KOPT-K1 (cell line): ENCODE measurements around the gene SFMBT1.
A peak's percentile ranks its signal among the peaks of the same experiment; 100 is the strongest.

Source experiments
- H3K27ac ChIP-seq: fragments of 200-600 bp; sonication (generic); 2 replicates; pipeline ENCODE4 v1.5.1; 2016; ENCODE audit warnings: antibody characterized with exemption, mild to moderate bottlenecking, low read depth, low read length; ENCODE audit not compliant: poor library complexity, severe bottlenecking
- H3K36me3 ChIP-seq: fragments of 200-600 bp; sonication (generic); 2 replicates; pipeline ENCODE4 v1.5.1; 2017; ENCODE audit warnings: antibody characterized with exemption, mild to moderate bottlenecking, low read length, moderate library complexity; ENCODE audit not compliant: insufficient read depth
- H3K9me3 ChIP-seq: fragments of 200-600 bp; sonication (generic); 2 replicates; pipeline ENCODE4 v1.5.1; 2017; ENCODE audit warnings: antibody characterized with exemption, low read length, mild to moderate bottlenecking; ENCODE audit not compliant: insufficient read depth, poor library complexity, severe bottlenecking

The SFMBT1 gene

DNA sequence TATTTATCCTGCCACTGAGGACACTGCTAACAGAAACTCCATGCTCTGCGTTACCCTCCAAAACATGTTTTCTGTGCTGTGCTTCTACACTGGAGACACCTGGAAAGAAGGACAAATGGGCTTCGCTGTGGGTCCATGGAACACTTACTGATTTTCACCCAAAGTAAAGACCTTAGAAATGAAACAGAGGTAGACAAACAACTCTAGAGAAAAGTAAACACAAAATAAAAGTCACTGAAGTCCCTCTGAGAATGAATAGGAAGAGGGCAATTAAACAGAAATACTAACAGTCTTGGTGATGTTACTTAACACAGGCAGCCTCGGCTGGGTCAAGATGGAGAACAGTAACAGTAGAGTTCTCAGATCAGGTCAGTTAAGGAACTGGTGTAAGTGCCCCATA lies 141.9 kb downstream of the SFMBT1 start:
- H3K27ac ChIP-seq: no peak overlapping the region
- H3K9me3 ChIP-seq: no peaks in the 10 kb centered on the region
- peaks cover 79% of the 10 kb centered on the region for H3K36me3 ChIP-seq

DNA sequence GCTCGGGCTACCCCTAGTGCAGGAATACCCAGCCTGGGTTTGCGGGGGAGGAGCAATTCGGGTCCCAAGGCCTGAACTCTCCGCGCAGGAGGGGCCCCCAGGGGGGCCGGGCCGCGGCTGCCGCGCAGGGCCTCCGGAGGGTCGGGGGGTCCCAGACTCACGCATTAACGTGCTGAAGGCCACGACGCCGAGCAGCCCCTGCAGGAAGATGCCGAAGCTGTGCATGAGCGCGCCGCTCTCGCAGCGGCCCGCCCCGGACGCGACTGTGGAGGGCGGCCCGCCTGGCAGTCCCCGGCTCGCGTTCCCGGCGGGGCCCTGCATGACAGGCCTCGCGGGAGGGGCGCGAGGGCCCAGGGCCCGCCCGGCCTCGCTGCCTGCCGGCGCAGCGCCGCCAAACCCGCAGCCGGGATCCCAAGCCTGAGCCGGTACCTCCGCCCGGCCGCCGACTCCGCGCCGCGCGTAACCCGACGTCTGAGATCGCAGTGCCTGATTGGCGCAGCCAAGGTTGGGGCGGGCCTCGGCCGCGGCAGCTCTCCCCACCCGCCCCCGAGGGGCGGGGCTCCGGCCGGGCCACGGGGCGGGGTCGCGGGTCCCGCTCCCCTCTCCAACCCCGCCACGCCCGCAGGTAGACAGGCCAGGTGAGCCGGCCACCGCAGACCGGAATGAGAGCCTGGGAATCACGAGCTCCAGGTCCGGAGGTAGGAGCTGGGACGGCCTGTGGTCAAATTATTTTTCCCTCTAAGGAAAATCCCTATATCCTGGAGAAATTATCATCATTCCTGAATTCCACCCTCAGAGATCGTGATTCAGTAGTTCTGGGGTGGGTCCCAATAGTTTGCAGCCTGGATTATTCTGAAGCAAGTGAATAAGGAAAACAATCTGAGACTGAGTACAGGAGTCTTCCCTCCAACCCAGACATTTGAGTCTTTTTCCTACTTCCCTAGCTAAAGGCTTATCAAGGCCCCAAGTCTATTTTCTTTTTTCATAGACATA lies 148.4 kb downstream of the SFMBT1 start, which contains the start of gene STIMATE:
TSS of gene STIMATE (minus strand) at position 419 of the 993 bp plus-strand sequence. CDS start at position 321, 98 bp downstream.
- Histone ChIP-seq H3K27ac (peak within 1 kb of the TSS; percentile 64), H3K36me3 (peaks cover 15% of the 10 kb centered on the region), H3K9me3 (no peaks in the 10 kb centered on the region)

DNA sequence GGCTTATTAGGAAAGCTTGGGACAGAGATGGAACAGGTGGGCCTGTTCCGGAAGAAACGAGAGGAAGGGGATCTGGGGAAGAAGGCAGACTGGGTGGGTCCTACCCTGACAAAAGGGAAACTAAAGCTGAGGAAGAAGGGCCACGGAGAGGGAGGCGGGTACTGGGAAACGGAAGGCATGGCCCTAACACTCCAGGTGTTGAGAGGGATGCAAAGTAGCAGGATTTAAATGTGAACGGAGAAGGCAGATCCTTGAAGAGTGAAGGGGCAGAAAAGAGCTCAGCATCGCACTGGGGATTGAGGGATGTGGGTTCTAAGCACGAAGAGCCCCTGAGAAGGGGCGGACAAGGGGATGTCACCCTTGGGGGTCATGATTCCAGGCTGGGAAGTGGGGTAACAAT lies 149.3 kb downstream of the SFMBT1 start:
- no peaks in the 10 kb centered on the region for H3K9me3 ChIP-seq
- H3K27ac ChIP-seq: peak overlapping the region; percentile 64
- peaks cover 7% of the 10 kb centered on the region; the same call in 1 of the 2 replicates for H3K36me3 ChIP-seq

DNA sequence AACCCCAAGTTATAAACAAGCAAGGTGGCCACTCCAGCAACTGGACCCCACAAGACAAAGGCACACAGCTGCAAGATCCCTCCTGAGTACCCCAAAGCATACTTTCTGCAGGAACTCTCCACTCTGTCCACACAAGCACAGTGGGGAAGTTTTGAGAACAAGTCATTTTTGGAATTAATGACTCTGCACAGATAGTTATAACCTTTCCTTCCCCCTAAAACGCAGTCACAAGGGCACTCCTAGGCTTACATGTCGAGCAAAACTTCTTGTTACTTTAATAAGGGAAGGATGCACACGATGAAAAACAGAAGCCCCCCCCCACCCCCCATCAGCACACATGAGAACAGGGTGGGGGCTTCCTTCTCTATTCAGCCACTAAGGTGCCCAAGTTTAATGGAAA lies 149.7 kb downstream of the SFMBT1 start:
- no peak overlapping the region for H3K27ac ChIP-seq

DNA sequence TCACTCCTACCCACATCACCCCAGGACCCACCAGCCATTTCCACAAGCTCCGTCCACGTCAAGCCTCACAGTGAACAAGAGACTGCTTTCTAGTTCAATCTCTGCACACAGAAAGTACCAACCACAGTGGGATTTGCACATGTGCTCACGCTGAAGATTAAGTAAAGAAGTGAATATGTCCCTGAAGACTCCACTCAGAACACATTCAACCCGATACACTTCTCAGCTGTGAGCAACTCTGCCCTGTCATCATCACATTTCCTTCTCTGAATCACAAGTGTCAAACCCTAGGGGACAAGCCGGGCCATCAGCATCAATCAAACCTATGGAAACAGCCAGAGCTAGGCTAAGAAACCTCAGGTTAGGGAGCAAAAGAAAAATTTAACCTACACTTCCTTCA lies 150.5 kb downstream of the SFMBT1 start:
- H3K9me3 ChIP-seq: no peaks in the 10 kb centered on the region
- no peak overlapping the region for H3K27ac ChIP-seq
- no peaks in the 10 kb centered on the region for H3K36me3 ChIP-seq

More for the DNA sequence above, 149.7 kb downstream of the SFMBT1 start:
- H3K9me3 ChIP-seq: no peaks in the 10 kb centered on the region
- H3K36me3 ChIP-seq: 0 out of 2 replicates have a peak, but pooled peaks cover 2% of the 10 kb centered on the region

DNA sequence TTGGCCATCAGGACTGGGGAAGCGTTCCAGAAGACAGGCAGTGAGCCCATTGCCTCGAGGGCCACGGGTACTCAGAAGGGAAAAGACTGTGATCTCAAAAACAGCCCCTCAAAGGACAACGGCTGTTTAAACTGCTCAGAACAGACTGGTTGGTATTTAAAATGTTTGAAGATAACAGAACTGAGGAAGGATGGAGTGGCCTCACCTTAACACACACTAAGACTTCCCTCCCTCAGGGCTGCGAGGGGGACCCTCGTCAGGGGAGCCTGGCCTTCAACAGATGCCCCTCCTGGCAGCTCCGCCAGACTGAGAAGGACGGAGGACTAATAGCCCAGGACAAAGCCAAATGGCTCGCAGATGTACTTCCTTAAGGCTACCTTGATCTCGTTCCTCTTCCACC lies 151.1 kb downstream of the SFMBT1 start:
- Histone ChIP-seq H3K36me3 (no peaks in the 10 kb centered on the region), H3K9me3 (no peaks in the 10 kb centered on the region), H3K27ac (no peak overlapping the region)

DNA sequence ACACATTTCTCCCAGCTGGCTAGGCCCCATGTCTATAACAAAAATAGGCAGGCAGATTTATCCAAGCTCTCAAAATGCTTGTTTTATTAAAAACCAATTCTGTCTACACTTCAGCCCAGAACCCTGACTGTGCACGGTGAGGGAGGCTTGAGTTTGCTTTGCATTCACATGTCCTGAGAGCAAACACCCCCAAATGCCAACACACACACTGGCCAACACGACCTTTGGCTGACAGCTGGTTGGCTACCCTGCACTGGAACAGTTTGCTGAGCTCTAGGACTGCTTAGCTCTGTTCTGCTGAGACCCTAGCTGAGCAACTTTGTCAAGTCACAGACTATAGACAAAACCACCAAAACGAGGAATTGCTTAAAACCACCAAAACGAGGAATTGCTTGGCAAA lies 152.2 kb downstream of the SFMBT1 start:
- H3K9me3 ChIP-seq: no peaks in the 10 kb centered on the region
- peak overlapping the region; percentile 27 for H3K27ac ChIP-seq
- no peaks in the 10 kb centered on the region for H3K36me3 ChIP-seq

DNA sequence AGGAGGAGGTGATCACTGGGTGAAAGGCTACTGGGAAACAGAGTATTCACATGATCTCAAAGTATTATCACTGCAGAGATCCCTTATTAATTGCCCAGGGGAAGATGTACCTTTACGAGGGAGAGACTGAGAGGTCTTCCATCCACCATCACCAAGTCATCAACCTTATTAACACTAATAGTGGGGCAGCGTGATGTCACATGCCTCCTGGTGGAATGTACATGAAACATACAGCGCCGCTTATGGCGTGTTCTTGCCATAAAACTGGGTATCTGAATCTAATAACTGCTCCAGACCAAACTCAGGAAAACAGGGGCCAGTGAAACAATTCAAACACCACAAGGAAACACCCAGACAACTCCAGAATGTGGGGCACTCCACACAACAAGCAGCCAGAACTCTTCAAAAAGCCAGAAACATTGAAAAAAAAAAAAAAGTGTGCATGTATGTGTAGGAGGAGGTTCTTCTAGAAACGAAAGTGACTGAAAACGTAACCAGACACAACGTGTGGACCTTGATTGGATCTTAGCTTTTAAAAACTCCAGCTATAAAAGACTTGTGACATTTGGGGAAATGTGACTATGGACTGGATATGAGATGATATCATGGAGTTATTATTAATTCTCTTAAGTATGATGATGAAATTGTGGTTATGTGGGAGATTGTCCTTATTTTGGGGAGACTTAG lies 153.1 kb downstream of the SFMBT1 start:
- Histone ChIP-seq H3K9me3 (no peaks in the 10 kb centered on the region), H3K36me3 (no peaks in the 10 kb centered on the region), H3K27ac (peak overlapping the region; percentile 27)

DNA sequence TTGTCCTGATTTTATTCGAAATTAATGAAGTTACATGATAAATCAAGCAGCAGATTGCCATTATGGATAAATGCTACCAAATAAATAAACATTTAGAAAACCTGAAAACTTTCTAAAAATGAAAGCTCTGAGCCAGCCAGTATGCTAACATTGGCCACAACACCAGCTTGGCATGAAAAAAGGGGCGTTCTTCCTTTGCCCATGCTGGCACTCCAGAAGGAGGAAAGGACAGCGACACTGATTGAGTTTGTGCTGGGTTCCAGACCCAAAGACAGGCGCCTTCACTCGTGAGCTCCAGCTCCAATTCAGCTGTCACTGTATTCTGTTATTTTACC lies 153.6 kb downstream of the SFMBT1 start:
- Histone ChIP-seq H3K9me3 (no peaks in the 10 kb centered on the region), H3K36me3 (no peaks in the 10 kb centered on the region), H3K27ac (peak overlapping the region; percentile 27)

DNA sequence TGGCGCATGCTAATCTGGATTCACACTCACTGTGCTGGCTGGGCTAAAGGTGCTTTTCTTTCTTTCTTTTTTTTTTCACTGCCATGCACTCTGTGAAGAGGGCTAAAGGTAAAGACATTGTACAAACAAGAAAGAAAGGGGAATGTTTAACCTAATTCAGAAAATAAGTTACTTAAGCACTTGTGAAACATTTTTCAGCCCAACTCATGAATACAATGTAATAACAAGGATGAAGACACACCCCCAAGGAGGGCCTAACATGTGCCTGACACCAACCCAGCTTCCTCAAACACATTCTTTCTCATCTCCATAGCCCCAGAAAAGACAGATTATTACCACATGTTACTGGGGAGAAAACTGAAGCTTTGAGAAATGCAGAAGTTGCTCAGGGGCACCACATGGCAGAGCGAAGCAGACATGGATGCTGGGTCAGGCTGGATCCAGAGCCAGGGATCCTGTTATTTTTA lies 154.2 kb downstream of the SFMBT1 start:
- Histone ChIP-seq H3K9me3 (no peaks in the 10 kb centered on the region), H3K36me3 (0 out of 2 replicates have a peak, but pooled peaks cover 1% of the 10 kb centered on the region), H3K27ac (no peak overlapping the region)

DNA sequence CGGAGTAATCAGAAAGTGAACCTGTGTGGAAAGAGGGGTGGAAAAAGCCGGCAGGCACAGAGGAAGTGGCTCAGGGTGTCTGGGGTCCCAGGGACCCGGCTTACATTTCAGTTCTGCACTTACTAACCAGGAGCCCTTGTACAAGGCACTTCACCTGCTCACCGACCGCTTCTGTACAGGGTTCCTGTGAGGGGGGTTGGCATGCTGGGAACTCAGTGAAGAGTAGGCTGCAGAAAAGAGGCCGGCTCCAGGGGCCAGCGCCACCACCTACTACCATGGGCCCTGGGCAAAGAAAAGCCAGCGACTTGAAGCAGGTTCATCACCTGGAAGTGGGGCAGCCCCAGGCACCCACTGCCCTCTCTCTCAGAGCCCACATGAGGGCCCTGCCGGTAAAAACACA lies 154.7 kb downstream of the SFMBT1 start:
- H3K27ac ChIP-seq: no peak overlapping the region
- no peaks in the 10 kb centered on the region for H3K9me3 ChIP-seq
- H3K36me3 ChIP-seq: peaks cover 6% of the 10 kb centered on the region; the same call in 1 of the 2 replicates

DNA sequence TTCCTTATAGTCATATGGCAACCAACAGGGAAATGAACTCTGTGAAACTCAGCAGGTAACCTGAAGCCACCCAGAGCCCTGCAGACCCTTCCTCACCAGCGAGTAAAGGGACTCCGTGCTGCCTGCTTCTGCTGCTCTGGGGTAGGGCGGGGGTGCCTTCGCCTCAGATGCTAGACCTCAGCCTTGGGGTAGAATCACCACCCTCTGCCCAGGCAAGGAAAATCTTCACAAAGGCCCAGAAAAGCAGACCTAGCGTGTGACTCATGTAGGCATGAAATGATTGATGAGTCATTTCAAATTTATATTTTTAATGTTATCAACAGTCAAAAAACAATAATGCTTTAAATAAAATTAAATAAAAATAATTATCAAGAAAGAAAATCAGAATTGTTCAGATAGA lies 155.1 kb downstream of the SFMBT1 start:
- H3K9me3 ChIP-seq: no peaks in the 10 kb centered on the region
- peaks cover 11% of the 10 kb centered on the region; the same call in 1 of the 2 replicates for H3K36me3 ChIP-seq
- H3K27ac ChIP-seq: no peak overlapping the region

DNA sequence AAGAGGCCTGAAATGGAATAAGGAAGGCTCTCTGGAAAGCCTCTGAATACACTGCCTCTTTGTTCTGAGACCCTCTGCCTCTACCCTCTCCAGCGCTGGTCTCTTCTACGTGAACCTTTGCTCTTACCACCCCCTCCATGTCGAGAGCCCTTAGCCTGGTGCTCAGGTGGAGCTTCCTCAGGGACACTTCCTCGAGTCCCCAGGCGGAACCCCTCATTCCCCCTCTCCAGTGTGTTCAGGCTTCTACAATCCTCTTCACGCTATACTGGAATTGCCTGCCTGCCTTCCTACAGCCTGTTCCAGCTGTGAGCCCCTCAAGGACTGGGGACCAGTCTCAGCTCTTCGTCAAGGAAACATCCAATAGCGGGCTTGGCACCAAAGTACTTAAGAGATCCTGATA lies 156.0 kb downstream of the SFMBT1 start:
- Histone ChIP-seq H3K9me3 (no peaks in the 10 kb centered on the region), H3K36me3 (peaks cover 18% of the 10 kb centered on the region; the same call in 1 of the 2 replicates), H3K27ac (no peak overlapping the region)

DNA sequence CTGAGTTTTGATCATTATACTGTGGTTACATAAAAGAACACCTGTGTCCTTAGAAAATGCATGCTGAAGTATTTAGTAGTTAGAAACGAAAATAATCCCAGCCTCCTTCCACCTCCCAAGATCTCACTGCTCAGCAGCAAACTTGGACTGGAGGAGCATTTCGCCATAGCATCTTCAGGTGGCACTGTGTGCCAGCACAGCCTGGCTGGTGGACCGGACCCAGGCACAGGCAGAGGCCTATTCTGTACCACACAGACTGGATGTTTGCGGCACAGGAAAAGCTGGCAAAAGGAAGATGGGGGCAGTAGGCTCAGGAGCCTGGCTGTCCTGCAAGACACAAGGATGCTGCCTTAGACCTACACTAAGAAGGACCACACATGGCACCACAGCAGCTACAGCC lies 158.7 kb downstream of the SFMBT1 start:
- Histone ChIP-seq H3K36me3 (peaks cover 22% of the 10 kb centered on the region; the same call in 1 of the 2 replicates), H3K27ac (no peak overlapping the region), H3K9me3 (peaks cover 4% of the 10 kb centered on the region)

DNA sequence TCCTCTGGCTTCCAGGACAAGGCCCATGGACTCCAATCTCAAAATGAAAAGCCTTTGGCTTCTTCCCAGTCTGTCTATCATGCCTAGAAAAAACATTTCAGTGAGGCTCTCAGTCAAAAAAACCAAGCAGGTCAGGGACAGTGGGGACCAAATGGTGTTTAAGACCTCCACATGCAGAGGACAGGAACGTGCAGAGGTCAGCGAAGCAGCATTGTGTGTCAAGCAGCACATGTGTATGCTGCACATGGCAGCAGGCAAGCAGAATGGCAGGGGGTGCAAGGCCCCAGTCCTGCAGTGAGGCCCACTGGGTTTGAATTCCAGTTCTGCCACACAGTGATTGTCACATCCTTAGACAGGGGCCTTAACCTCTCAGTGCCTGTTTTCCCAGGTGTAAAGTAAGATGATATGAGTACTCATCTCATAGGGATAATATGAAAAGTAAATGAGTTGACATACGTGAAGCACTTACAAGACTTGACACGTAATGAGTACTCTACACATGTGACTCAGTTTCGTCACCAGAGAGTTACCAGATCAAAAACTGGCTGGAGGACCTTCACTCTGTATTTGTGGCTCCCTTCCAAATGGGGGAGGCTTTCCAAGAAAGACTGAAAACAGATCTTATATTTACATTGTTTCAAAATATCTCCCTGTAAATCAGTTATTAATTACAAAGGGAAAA lies 159.7 kb downstream of the SFMBT1 start:
- peaks cover 22% of the 10 kb centered on the region; the same call in 1 of the 2 replicates for H3K36me3 ChIP-seq
- no peak overlapping the region for H3K27ac ChIP-seq
- H3K9me3 ChIP-seq: peaks cover 4% of the 10 kb centered on the region
